Measurements from ENCODE around the gene SPON1. TPM values are rescaled to one million over a fixed set of nuclear protein-coding genes. Genes with fewer than 3 reads are reported as not detected.
"Not testable (repeated sequence)": the region's sequence is repeated elsewhere in the genome, so short reads cannot be mapped to it uniquely, and the experiment has no call there.

The SPON1 gene
- total and polyA plus RNA-seq, 4 donors: 0.72 to 4.9 (median 1.2) TPM

- H3K27ac ChIP-seq (ENCODE audit: low read depth in 1 of 2, low read length in 2 of 2): not testable (repeated sequence)
Measured at GRCh38 chr11:13992158-13992856, 29.8 kb downstream of the SPON1 start.

GRCh38 chr11:13993096-13993765 is 30.7 kb downstream of the SPON1 start:
- Histone ChIP-seq H3K27me3 (ENCODE audit: control insufficient read depth in 4 of 4, insufficient read depth in 4 of 4, low read length in 3 of 4) (peaks cover 0 to 4% (median 0%) of the 10 kb centered on the region in 4 donors), H3K4me1 (ENCODE audit: control insufficient read depth in 4 of 4, insufficient read depth in 4 of 4, low read length in 3 of 4) (no peaks in the 10 kb centered on the region), H3K9ac (ENCODE audit: low read depth in 1 of 2, low read length in 2 of 2) (no peak overlapping the region), H3K27ac (ENCODE audit: low read depth in 1 of 2, low read length in 2 of 2) (no peak overlapping the region), H3K4me3 (ENCODE audit: low read depth in 1 of 3, low read length in 3 of 3) (no peak overlapping the region), H3K36me3 (ENCODE audit: control insufficient read depth in 4 of 4, insufficient read depth in 3 of 4, low read depth in 1 of 4, low read length in 3 of 4) (no peaks in the 10 kb centered on the region), H3K9me3 (ENCODE audit: control insufficient read depth in 4 of 4, low read length in 3 of 4) (no peaks in the 10 kb centered on the region)
- DNase-seq (ENCODE audit: low spot score): no peak
- TF ChIP-seq CTCF (IDR thresholded peaks at IDR 0.05; ENCODE audit: low read depth, low read length, missing input control) (no peak), RAD21 (IDR thresholded peaks at IDR 0.05) (no peak), ZBTB33 (IDR thresholded peaks at IDR 0.05) (no peak), SP1 (IDR thresholded peaks at IDR 0.05) (no peak), TAF1 (conservative IDR thresholded peaks at IDR 0.05) (no peak), FOXA2 (IDR thresholded peaks at IDR 0.05) (no peak), JUND (IDR thresholded peaks at IDR 0.05) (no peak), NR2F2 (IDR thresholded peaks at IDR 0.05) (no peak), EGR1 (IDR thresholded peaks at IDR 0.05; ENCODE audit: low read depth in 2 of 2) (no peak), MAX (IDR thresholded peaks at IDR 0.05) (no peak), HNF4A (conservative IDR thresholded peaks at IDR 0.05) (no peak), REST (IDR thresholded peaks at IDR 0.05) (no peak), GABPA (IDR thresholded peaks at IDR 0.05 in 1 of 2, conservative IDR thresholded peaks at IDR 0.05 in 1 of 2) (no peak), FOXA1 (IDR thresholded peaks at IDR 0.05) (no peak), HNF4G (IDR thresholded peaks at IDR 0.05) (no peak), ATF3 (IDR thresholded peaks at IDR 0.05) (no peak)
- WGBS: 53% methylated on average over 7 of the region's 7 CpGs

More at GRCh38 chr11:13992158-13992856, 29.8 kb downstream of the SPON1 start:
- H3K9ac ChIP-seq (ENCODE audit: low read depth in 1 of 2, low read length in 2 of 2); H3K4me1 ChIP-seq (ENCODE audit: control insufficient read depth in 4 of 4, insufficient read depth in 4 of 4, low read length in 3 of 4); H3K36me3 ChIP-seq (ENCODE audit: control insufficient read depth in 4 of 4, insufficient read depth in 3 of 4, low read depth in 1 of 4, low read length in 3 of 4); H3K4me3 ChIP-seq (ENCODE audit: low read depth in 1 of 3, low read length in 3 of 3); H3K27me3 ChIP-seq (ENCODE audit: control insufficient read depth in 4 of 4, insufficient read depth in 4 of 4, low read length in 3 of 4); DNase-seq (ENCODE audit: low spot score); H3K9me3 ChIP-seq (ENCODE audit: control insufficient read depth in 4 of 4, low read length in 3 of 4): not testable (repeated sequence)
- WGBS: 72% methylated on average over 15 of the region's 15 CpGs
